CD4-positive, alpha-beta T cell (primary cell): ENCODE results near the gene PTPRK. TPM values are rescaled to one million over a fixed set of nuclear protein-coding genes. Genes with fewer than 3 reads are reported as not detected.

Source experiments
- ATAC-seq: fragments of 200-7000 bp; cut with Tn5 transposase; one replicate; pipeline ENCODE4 v1.10.0; 2022; ENCODE audit warnings: mild to moderate bottlenecking; ENCODE audit not compliant: poor library complexity
- CTCF ChIA-PET: fragments of 350-600 bp; sonication (Branson Sonifier 250); formaldehyde crosslinking; loops from one replicate; lab custom pipeline; 2021; ENCODE audit warnings: antibody characterized with exemption, inconsistent platforms; lab: Charles Lee
- POLR2A ChIA-PET: fragments of 350-600 bp; sonication (Branson Sonifier 250); formaldehyde crosslinking; loops from one replicate; lab custom pipeline; 2021; ENCODE audit warnings: antibody characterized with exemption, inconsistent platforms; lab: Charles Lee
- DNase-seq, 14 experiments: peaks; one replicate each; pipeline ENCODE4 v3.0.0-alpha.2; 2013 to 2020; ENCODE audit warnings: mixed read lengths in 2 of 14
- H3K27ac ChIP-seq, 2 donors: one replicate each; pipeline versions ENCODE4 v1.5.1 to v1.7.0; 2013; ENCODE audit warnings: low read length in 2 of 2, low read depth in 1 of 2, mild to moderate bottlenecking in 1 of 2
- H3K27me3 ChIP-seq, 2 experiments: 1 replicate in 1 of 2; 2 replicates in 1 of 2; pipeline versions ENCODE4 v1.6.1 to v1.7.0; 2013; ENCODE audit warnings: low read length in 2 of 2, control low read depth in 1 of 2, mild to moderate bottlenecking in 1 of 2, moderate library complexity in 1 of 2; ENCODE audit not compliant: insufficient read depth in 2 of 2, control insufficient read depth in 1 of 2
- H3K36me3 ChIP-seq: one replicate; pipeline ENCODE4 v1.6.1; 2013; ENCODE audit warnings: low read length, control low read depth; ENCODE audit not compliant: insufficient read depth
- H3K4me1 ChIP-seq: one replicate; pipeline ENCODE4 v1.6.1; 2013; ENCODE audit warnings: low read length, control low read depth; ENCODE audit not compliant: insufficient read depth
- H3K4me3 ChIP-seq: one replicate; pipeline ENCODE4 v1.5.1; 2013; ENCODE audit warnings: mild to moderate bottlenecking, low read length, moderate library complexity
- H3K9me3 ChIP-seq, 2 experiments: 1 replicate in 1 of 2; 2 replicates in 1 of 2; pipeline versions ENCODE4 v1.6.1 to v1.7.0; 2013; ENCODE audit warnings: low read length in 2 of 2, mild to moderate bottlenecking in 2 of 2, control low read depth in 1 of 2, moderate library complexity in 1 of 2; ENCODE audit not compliant: control insufficient read depth in 1 of 2, insufficient read depth in 1 of 2
- H3K27ac Mint-ChIP-seq: one replicate; pipeline ENCODE4 v1.8.0; 2020; ENCODE audit warnings: mixed read lengths
- H3K27me3 Mint-ChIP-seq: one replicate; pipeline ENCODE4 v1.8.0; 2021; ENCODE audit warnings: mixed read lengths
- H3K36me3 Mint-ChIP-seq: one replicate; pipeline ENCODE4 v1.8.0; 2021; ENCODE audit warnings: low read depth, mixed read lengths
- H3K4me1 Mint-ChIP-seq: one replicate; pipeline ENCODE4 v1.8.0; 2021; ENCODE audit warnings: low read depth, mixed read lengths
- H3K4me3 Mint-ChIP-seq: one replicate; pipeline ENCODE4 v1.8.0; 2020; ENCODE audit warnings: mild to moderate bottlenecking, mixed read lengths
- H3K9me3 Mint-ChIP-seq: one replicate; pipeline ENCODE4 v1.8.0; 2020; ENCODE audit warnings: mixed read lengths
- intact Hi-C, 2 experiments: fragments of 100-400 bp; cut with DNase I in 1 of 2; cut with micrococcal nuclease in 1 of 2; formaldehyde crosslinking; loops; one replicate each; pipeline versions ENCODE4 v1.15.1 to v1.9.0; 2023 to 2025; cut with DNase I, micrococcal nuclease
- total RNA-seq, 174 experiments: library from RNA in 2 of 174; stranded (reverse) in 2 of 174; gene quantifications; one replicate each; pipeline ENCODE4 v1.2.3 and lab custom pipeline; 2021 to 2026
- TF ChIP-seq, protein P1 (sequence below): fragments of 200-600 bp; IDR thresholded peaks from one replicate; pipeline ENCODE4 v1.8.0; 2022; ENCODE audit warnings: antibody characterized with exemption, mild to moderate bottlenecking

PTPRK gene
- total RNA-seq, 2 experiments from 2014 or later, result 8.4 to 10.3 TPM

DNA sequence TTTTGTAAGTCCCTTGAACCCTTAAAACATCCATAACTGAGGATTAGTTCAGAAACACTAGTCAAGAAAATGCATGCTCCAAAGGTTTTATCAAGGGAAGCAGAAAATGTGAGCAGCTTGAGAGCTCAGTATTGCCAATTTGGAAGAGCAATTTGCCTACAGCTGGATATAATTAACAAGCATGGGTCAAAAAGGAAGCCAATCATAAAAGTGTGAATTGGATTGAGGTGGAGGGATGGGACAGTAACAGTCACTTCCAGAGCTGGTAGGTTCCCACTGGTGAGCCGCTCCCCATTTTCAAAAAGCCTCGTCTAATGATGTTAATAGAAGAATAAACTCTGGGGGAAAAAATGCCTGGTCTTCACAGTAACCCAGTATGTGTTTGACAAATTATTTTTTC lies 5.0 kb upstream of the PTPRK start:
- CTCF ChIA-PET, result no interaction called here
- Histone ChIP-seq H3K4me1 (peaks cover 6% of the 10 kb centered on the region), H3K9me3 (no peaks in the 10 kb centered on the region), H3K27ac (no peak overlapping the region), H3K27me3 (peaks cover 7 to 25% of the 10 kb centered on the region in 2 experiments), H3K36me3 (no peaks in the 10 kb centered on the region), H3K4me3 (no peak overlapping the region)
- Mint-ChIP-seq H3K9me3 (no peaks in the 10 kb centered on the region), H3K36me3 (peaks cover 7% of the 10 kb centered on the region), H3K27ac (no peak overlapping the region), H3K27me3 (peaks cover 47% of the 10 kb centered on the region), H3K4me3 (no peak overlapping the region), H3K4me1 (peaks cover 6% of the 10 kb centered on the region)
- intact Hi-C loops, result loop anchor here in 1 of 2 experiments (10.0 kb wide), 2 partner anchors 1011 to 1261 kb away; partner anchors contain the start of genes MTCL3 and RNF146
- POLR2A ChIA-PET, result interaction anchor here (0.6 kb wide), 1 partner anchor 54 kb away, joined by 3 read pairs; no protein-coding TSS in a partner anchor
- ATAC-seq (no peak), DNase-seq (no peak)
- TF ChIP-seq, protein P1, sequence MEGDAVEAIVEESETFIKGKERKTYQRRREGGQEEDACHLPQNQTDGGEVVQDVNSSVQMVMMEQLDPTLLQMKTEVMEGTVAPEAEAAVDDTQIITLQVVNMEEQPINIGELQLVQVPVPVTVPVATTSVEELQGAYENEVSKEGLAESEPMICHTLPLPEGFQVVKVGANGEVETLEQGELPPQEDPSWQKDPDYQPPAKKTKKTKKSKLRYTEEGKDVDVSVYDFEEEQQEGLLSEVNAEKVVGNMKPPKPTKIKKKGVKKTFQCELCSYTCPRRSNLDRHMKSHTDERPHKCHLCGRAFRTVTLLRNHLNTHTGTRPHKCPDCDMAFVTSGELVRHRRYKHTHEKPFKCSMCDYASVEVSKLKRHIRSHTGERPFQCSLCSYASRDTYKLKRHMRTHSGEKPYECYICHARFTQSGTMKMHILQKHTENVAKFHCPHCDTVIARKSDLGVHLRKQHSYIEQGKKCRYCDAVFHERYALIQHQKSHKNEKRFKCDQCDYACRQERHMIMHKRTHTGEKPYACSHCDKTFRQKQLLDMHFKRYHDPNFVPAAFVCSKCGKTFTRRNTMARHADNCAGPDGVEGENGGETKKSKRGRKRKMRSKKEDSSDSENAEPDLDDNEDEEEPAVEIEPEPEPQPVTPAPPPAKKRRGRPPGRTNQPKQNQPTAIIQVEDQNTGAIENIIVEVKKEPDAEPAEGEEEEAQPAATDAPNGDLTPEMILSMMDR, result no peak

DNA sequence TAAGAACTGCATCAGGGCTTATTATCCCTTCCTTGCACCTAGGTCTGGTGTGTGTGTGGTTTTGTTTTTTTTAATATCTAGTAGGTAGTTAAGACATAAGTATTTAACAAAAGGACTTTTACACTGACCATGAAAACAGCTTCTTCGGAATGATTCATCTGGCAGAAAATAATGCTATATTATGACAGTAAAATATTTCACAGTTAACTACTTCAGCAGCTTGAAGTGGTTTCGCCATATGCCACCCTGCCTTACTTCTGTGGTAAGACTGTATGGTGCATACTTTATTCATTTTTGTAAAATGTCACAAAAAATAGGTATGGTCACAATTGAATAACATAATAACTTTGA lies 858 bp upstream of the PTPRK start:
- Histone ChIP-seq H3K4me3 (peak overlapping the region; percentile 80), H3K4me1 (peaks cover 26% of the 10 kb centered on the region), H3K27me3 (peaks cover 32 to 61% of the 10 kb centered on the region in 2 experiments), H3K9me3 (peaks cover 0 to 14% of the 10 kb centered on the region in 2 experiments), H3K27ac (no peak overlapping the region), H3K36me3 (no peaks in the 10 kb centered on the region)
- DNase-seq (no peak), ATAC-seq (no peak)
- Mint-ChIP-seq H3K4me3 (peak overlapping the region; percentile 93), H3K4me1 (peaks cover 19% of the 10 kb centered on the region), H3K36me3 (peaks cover 20% of the 10 kb centered on the region), H3K27ac (peak overlapping the region; percentile 88), H3K27me3 (peaks cover 82% of the 10 kb centered on the region), H3K9me3 (no peaks in the 10 kb centered on the region)
- ChIA-PET CTCF (interaction anchor here (0.6 kb wide), 1 partner anchor 14 kb away, joined by 4 read pairs; no protein-coding TSS in a partner anchor), POLR2A (interaction anchor here (0.6 kb wide), 1 partner anchor 42 kb away, joined by 3 read pairs; no protein-coding TSS in a partner anchor)
- intact Hi-C loops, result loop anchor here (2.0 to 10.0 kb wide), 5 partner anchors 664 to 1256 kb away; partner anchors contain the start of genes MTCL3 (in 1 of the 2) and RNF146 (in 1 of the 2)
- TF ChIP-seq, protein P1, result no peak

DNA sequence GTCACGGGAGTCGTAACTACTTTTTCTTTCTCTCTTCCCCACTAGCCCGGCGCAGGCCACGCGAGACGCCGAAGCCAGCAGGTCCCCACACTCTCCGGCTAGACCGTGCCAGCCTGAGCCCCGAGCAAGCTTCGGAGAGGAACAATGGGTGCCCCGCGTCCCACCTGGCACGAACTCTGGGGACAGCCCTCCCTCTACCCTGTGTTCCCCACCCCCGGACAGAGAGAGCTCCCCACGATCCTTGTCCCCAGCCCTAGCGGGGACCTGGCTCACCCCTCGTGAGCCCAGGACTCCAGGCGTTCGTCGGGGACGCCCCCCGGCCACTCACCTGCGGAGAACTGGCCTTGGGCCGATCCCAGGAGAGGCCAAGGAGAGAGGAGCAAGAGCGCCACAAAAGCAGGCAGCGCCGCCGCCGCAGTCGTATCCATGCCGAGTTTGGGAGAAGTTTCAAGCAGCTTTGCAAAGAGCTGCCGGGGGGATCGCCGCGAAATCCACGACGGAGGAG lies 416 bp downstream of the PTPRK start:
- DNase-seq (peak in 12 of 14 experiments; percentile 4 to 71 (median 35)), ATAC-seq (peak; percentile 46)
- Histone ChIP-seq H3K27me3 (peaks cover 32 to 63% of the 10 kb centered on the region in 2 experiments), H3K36me3 (no peaks in the 10 kb centered on the region), H3K4me1 (peaks cover 26% of the 10 kb centered on the region), H3K4me3 (peak overlapping the region; percentile 80), H3K27ac (no peak overlapping the region), H3K9me3 (peaks cover 0 to 14% of the 10 kb centered on the region in 2 experiments)
- Mint-ChIP-seq H3K36me3 (peaks cover 20% of the 10 kb centered on the region), H3K9me3 (no peaks in the 10 kb centered on the region), H3K4me1 (peaks cover 19% of the 10 kb centered on the region), H3K4me3 (peak overlapping the region; percentile 98), H3K27ac (peak overlapping the region; percentile 88), H3K27me3 (peaks cover 86% of the 10 kb centered on the region)
- CTCF ChIA-PET, result interaction anchor here (0.9 kb wide), 1 partner anchor 664 kb away, joined by 3 read pairs; no protein-coding TSS in a partner anchor
- TF ChIP-seq, protein P1, result no peak
- intact Hi-C loops, result loop anchor here (2.0 to 10.0 kb wide), 6 partner anchors 663 to 1255 kb away; partner anchors contain the start of genes MTCL3 (in 1 of the 2) and RNF146 (in 1 of the 2)
- POLR2A ChIA-PET, result interaction anchor here (0.7 to 1.5 kb wide), 5 partner anchors 8 to 1254 kb away, joined by 3 to 7 read pairs (median 3); no protein-coding TSS in a partner anchor
